ENCODE measurements around the gene TBX18. TPM values are rescaled to one million over a fixed set of nuclear protein-coding genes. Genes with fewer than 3 reads are reported as not detected.

The TBX18 gene
- total and polyA plus RNA-seq, 2 of the 4 experiments (the other 2 are of a cell fraction), result 0.86 to 1.3 TPM

DNA sequence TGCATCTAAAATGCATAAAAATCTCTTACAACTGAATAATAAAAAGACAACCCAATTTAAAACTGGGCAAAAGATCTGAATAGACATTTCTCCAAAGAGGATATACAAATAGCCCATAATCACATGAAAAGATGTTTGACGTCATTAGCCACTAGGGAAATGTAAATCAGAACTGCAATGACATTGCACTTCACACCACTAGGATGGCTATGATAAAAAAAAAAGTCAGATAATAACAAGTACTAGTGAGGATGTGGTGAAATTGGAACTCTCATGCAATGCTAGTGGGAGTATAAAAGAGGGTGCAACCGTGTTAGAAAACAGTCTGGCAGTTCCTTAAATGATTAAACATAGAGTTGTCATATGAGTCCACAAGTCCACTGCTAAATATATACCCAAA lies 24.3 kb upstream of the TBX18 start:
- H3K79me1 ChIP-seq (ENCODE audit: low read depth in 1 of 2, low read length in 2 of 2), result no peaks in the 10 kb centered on the region
- H4K20me1 ChIP-seq (ENCODE audit: insufficient read depth, low read length), result no peaks in the 10 kb centered on the region
- H3K23ac ChIP-seq (ENCODE audit: low read depth, low read length), result no peak overlapping the region
- no peak overlapping the region for H3K14ac ChIP-seq (replicated peaks; ENCODE audit: low read depth, low read length)
- POLR2A ChIA-PET (ENCODE audit: unreplicated experiment), result no interaction called here
- TF ChIP-seq RCOR1 (IDR thresholded peaks at IDR 0.05; ENCODE audit: insufficient replicate concordance, low read length) (no peak), FOS (IDR thresholded peaks at IDR 0.05; ENCODE audit: low read depth, low read length) (no peak), BHLHE40 (IDR thresholded peaks at IDR 0.05; ENCODE audit: low read depth, low read length) (no peak), RAD21 (IDR thresholded peaks at IDR 0.05; ENCODE audit: low read length) (no peak), RFX5 (IDR thresholded peaks at IDR 0.05; ENCODE audit: low read depth, low read length) (no peak), POLR2A (IDR thresholded peaks at IDR 0.05; ENCODE audit: low read depth, low read length) (no peak), MAZ (IDR thresholded peaks at IDR 0.05; ENCODE audit: borderline replicate concordance, low read depth, low read length) (no peak), MAFK (IDR thresholded peaks at IDR 0.05; ENCODE audit: low read depth, low read length) (no peak), MXI1 (IDR thresholded peaks at IDR 0.05; ENCODE audit: borderline replicate concordance, low read depth, low read length) (no peak), NFE2L2 (IDR thresholded peaks at IDR 0.05; ENCODE audit: low read depth, low read length) (no peak), CEBPB (IDR thresholded peaks at IDR 0.05; ENCODE audit: low read depth, low read length) (no peak), CTCF (conservative IDR thresholded peaks at IDR 0.05; ENCODE audit: low read depth, low read length) (no peak), CHD1 (IDR thresholded peaks at IDR 0.05; ENCODE audit: low read depth, low read length) (no peak), SMC3 (IDR thresholded peaks at IDR 0.05; ENCODE audit: low read depth, low read length) (no peak)
- TF ChIP-seq, protein P1, sequence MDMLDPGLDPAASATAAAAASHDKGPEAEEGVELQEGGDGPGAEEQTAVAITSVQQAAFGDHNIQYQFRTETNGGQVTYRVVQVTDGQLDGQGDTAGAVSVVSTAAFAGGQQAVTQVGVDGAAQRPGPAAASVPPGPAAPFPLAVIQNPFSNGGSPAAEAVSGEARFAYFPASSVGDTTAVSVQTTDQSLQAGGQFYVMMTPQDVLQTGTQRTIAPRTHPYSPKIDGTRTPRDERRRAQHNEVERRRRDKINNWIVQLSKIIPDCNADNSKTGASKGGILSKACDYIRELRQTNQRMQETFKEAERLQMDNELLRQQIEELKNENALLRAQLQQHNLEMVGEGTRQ (IDR thresholded peaks at IDR 0.05; ENCODE audit: low read depth, low read length), result no peak
- TF ChIP-seq, protein P2, sequence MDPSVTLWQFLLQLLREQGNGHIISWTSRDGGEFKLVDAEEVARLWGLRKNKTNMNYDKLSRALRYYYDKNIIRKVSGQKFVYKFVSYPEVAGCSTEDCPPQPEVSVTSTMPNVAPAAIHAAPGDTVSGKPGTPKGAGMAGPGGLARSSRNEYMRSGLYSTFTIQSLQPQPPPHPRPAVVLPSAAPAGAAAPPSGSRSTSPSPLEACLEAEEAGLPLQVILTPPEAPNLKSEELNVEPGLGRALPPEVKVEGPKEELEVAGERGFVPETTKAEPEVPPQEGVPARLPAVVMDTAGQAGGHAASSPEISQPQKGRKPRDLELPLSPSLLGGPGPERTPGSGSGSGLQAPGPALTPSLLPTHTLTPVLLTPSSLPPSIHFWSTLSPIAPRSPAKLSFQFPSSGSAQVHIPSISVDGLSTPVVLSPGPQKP (IDR thresholded peaks at IDR 0.05; ENCODE audit: borderline replicate concordance, low read depth, low read length), result no peak
- H3K56ac ChIP-seq (ENCODE audit: extremely low read depth, insufficient read depth, low read length), result no peak overlapping the region
- no peak overlapping the region for H4K91ac ChIP-seq (ENCODE audit: insufficient read depth, low read depth, low read length)
- ATAC-seq (ENCODE audit: low read depth) (no peak), DNase-seq (no peak)
- no peak overlapping the region for H3K4ac ChIP-seq (ENCODE audit: low read depth, low read length)
- no peak overlapping the region for H3K4me3 ChIP-seq (ENCODE audit: insufficient read depth, low read depth, low read length)
- H4K8ac ChIP-seq (ENCODE audit: low read depth in 2 of 2, low read length in 2 of 2), result no peak overlapping the region
- no peak overlapping the region for H2BK20ac ChIP-seq (ENCODE audit: low read depth, low read length)
- no peaks in the 10 kb centered on the region for H3K9me1 ChIP-seq (ENCODE audit: insufficient read depth, low read length)
- H2BK5ac ChIP-seq (ENCODE audit: low read depth, low read length, poor library complexity, severe bottlenecking), result no peak overlapping the region
- H2AK9ac ChIP-seq (replicated peaks; ENCODE audit: low read depth, low read length, poor library complexity), result no peak overlapping the region
- intact Hi-C loops (cut with micrococcal nuclease) (no loop called here), dilution Hi-C loops (cut with HindIII; ENCODE audit: low sequenced_read_pairs, unreplicated experiment) (no loop called here), in situ Hi-C loops (cut with MboI; ENCODE audit: low sequenced_read_pairs) (no loop called here)
- CTCF ChIA-PET, result no interaction called here
- WGBS, 2 experiments (ENCODE audit: extremely low coverage in 2 of 2, insufficient read length in 1 of 2), result no CpG with 5 or more reads among the region's 2 CpGs
- H4K5ac ChIP-seq (ENCODE audit: low read depth, low read length), result no peak overlapping the region
- no peak overlapping the region for H3K27ac ChIP-seq (ENCODE audit: insufficient read depth, low read length)
- no peak overlapping the region for H2BK120ac ChIP-seq (ENCODE audit: low read depth, low read length)
- BruUV-seq (replicated peaks), result no TSS peak
- H2AK5ac ChIP-seq (ENCODE audit: low read depth, low read length), result no peak overlapping the region
- H3K4me2 ChIP-seq (ENCODE audit: low read depth, low read length), result no peak overlapping the region
- H2BK15ac ChIP-seq (ENCODE audit: low read depth, low read length), result no peak overlapping the region
- H3K9ac ChIP-seq (ENCODE audit: low read depth, low read length), result no peak overlapping the region
- no peaks in the 10 kb centered on the region for H3K4me1 ChIP-seq (ENCODE audit: control insufficient read depth, insufficient read depth, low read length)
- H3K9me3 ChIP-seq (ENCODE audit: control insufficient read depth, insufficient read depth, low read length), result no peaks in the 10 kb centered on the region
- H2AFZ ChIP-seq (replicated peaks; ENCODE audit: low read length, poor library complexity), result no peak overlapping the region
- H3K27me3 ChIP-seq (ENCODE audit: control insufficient read depth, insufficient read depth, low read length), result no peaks in the 10 kb centered on the region
- no peak overlapping the region for H3K18ac ChIP-seq (ENCODE audit: low read depth, low read length)
- H3K36me3 ChIP-seq (ENCODE audit: control insufficient read depth, insufficient read depth, low read length), result no peaks in the 10 kb centered on the region
